Measurements from ENCODE around the gene DSG2. TPM values are rescaled to one million over a fixed set of nuclear protein-coding genes. Genes with fewer than 3 reads are reported as not detected.

The DSG2 gene
- 8.8 and 12.7 TPM in 2 replicates for total RNA-seq (2014; rRNA removed; shearing (Covaris generic); ENCODE audit: low replicate concordance)

- Histone ChIP-seq H3K4me3 (peak within 1 kb of the TSS; percentile 59), H3K36me3 (no peaks in the 10 kb centered on the region), H3K27me3 (no peaks in the 10 kb centered on the region), H3K9me3 (no peaks in the 10 kb centered on the region)
- DNase-seq: peak; percentile 64
Measured at GRCh38 chr18:31497836-31498573, at the start of gene DSG2. Gene DSG2 (plus strand): TSS chr18:31498177. CDS start chr18:31498252, 75 bp downstream.

GRCh38 chr18:31450409-31450808 is 47.6 kb upstream of the DSG2 start:
- H3K27me3 ChIP-seq: no peaks in the 10 kb centered on the region
- H3K36me3 ChIP-seq: no peaks in the 10 kb centered on the region
- no peak for DNase-seq
- no peak overlapping the region for H3K4me3 ChIP-seq
- no peaks in the 10 kb centered on the region for H3K9me3 ChIP-seq

- no peaks in the 10 kb centered on the region for H3K9me3 ChIP-seq
- H3K27me3 ChIP-seq: no peaks in the 10 kb centered on the region
- H3K36me3 ChIP-seq: no peaks in the 10 kb centered on the region
- H3K4me3 ChIP-seq: no peak overlapping the region
- no peak for DNase-seq
Measured at GRCh38 chr18:31451625-31452024, 46.4 kb upstream of the DSG2 start.

- H3K9me3 ChIP-seq: no peaks in the 10 kb centered on the region
- peak; percentile 58 for DNase-seq
Measured at GRCh38 chr18:31454066-31454708, 43.8 kb upstream of the DSG2 start.

GRCh38 chr18:31469629-31470028 is 28.3 kb upstream of the DSG2 start:
- Histone ChIP-seq H3K36me3 (no peaks in the 10 kb centered on the region), H3K27me3 (no peaks in the 10 kb centered on the region), H3K4me3 (no peak overlapping the region), H3K9me3 (no peaks in the 10 kb centered on the region)
- no peak for DNase-seq

More at GRCh38 chr18:31454066-31454708, 43.8 kb upstream of the DSG2 start:
- H3K27me3 ChIP-seq: no peaks in the 10 kb centered on the region
- H3K4me3 ChIP-seq: no peak overlapping the region
- no peaks in the 10 kb centered on the region for H3K36me3 ChIP-seq

GRCh38 chr18:31478688-31479087 is 19.3 kb upstream of the DSG2 start:
- H3K27me3 ChIP-seq: no peaks in the 10 kb centered on the region
- no peaks in the 10 kb centered on the region for H3K9me3 ChIP-seq
- H3K36me3 ChIP-seq: no peaks in the 10 kb centered on the region
- H3K4me3 ChIP-seq: no peak overlapping the region
- no peak for DNase-seq

GRCh38 chr18:31482051-31482450 is 15.9 kb upstream of the DSG2 start:
- Histone ChIP-seq H3K9me3 (no peaks in the 10 kb centered on the region), H3K36me3 (no peaks in the 10 kb centered on the region)
- no peak for DNase-seq

GRCh38 chr18:31483396-31483795 is 14.6 kb upstream of the DSG2 start:
- H3K9me3 ChIP-seq: no peaks in the 10 kb centered on the region
- no peak overlapping the region for H3K4me3 ChIP-seq
- no peaks in the 10 kb centered on the region for H3K36me3 ChIP-seq
- H3K27me3 ChIP-seq: no peaks in the 10 kb centered on the region
- DNase-seq: no peak

More at GRCh38 chr18:31482051-31482450, 15.9 kb upstream of the DSG2 start:
- Histone ChIP-seq H3K4me3 (no peak overlapping the region), H3K27me3 (no peaks in the 10 kb centered on the region)

GRCh38 chr18:31484461-31484860 is 13.5 kb upstream of the DSG2 start:
- Histone ChIP-seq H3K9me3 (no peaks in the 10 kb centered on the region), H3K4me3 (no peak overlapping the region), H3K36me3 (no peaks in the 10 kb centered on the region), H3K27me3 (no peaks in the 10 kb centered on the region)
- no peak for DNase-seq

- DNase-seq: no peak
- Histone ChIP-seq H3K27me3 (no peaks in the 10 kb centered on the region), H3K9me3 (no peaks in the 10 kb centered on the region)
Measured at GRCh38 chr18:31486165-31486564, 11.8 kb upstream of the DSG2 start.

GRCh38 chr18:31487246-31488015 is 10.5 kb upstream of the DSG2 start:
- no peaks in the 10 kb centered on the region for H3K9me3 ChIP-seq
- DNase-seq: peak; percentile 66
- H3K27me3 ChIP-seq: no peaks in the 10 kb centered on the region
- no peaks in the 10 kb centered on the region for H3K36me3 ChIP-seq
- no peak overlapping the region for H3K4me3 ChIP-seq

More at GRCh38 chr18:31486165-31486564, 11.8 kb upstream of the DSG2 start:
- Histone ChIP-seq H3K36me3 (no peaks in the 10 kb centered on the region), H3K4me3 (no peak overlapping the region)

GRCh38 chr18:31489311-31489710 is 8.7 kb upstream of the DSG2 start:
- H3K9me3 ChIP-seq: no peaks in the 10 kb centered on the region
- no peak for DNase-seq
- no peak overlapping the region for H3K4me3 ChIP-seq
- H3K36me3 ChIP-seq: no peaks in the 10 kb centered on the region
- no peaks in the 10 kb centered on the region for H3K27me3 ChIP-seq

GRCh38 chr18:31490387-31490786 is 7.6 kb upstream of the DSG2 start:
- H3K36me3 ChIP-seq: no peaks in the 10 kb centered on the region
- H3K27me3 ChIP-seq: no peaks in the 10 kb centered on the region
- H3K4me3 ChIP-seq: no peak overlapping the region
- DNase-seq: no peak
- no peaks in the 10 kb centered on the region for H3K9me3 ChIP-seq

- H3K36me3 ChIP-seq: no peaks in the 10 kb centered on the region
- H3K4me3 ChIP-seq: no peak overlapping the region
- no peak for DNase-seq
- H3K9me3 ChIP-seq: no peaks in the 10 kb centered on the region
- H3K27me3 ChIP-seq: no peaks in the 10 kb centered on the region
Measured at GRCh38 chr18:31490833-31491232, 7.1 kb upstream of the DSG2 start.

GRCh38 chr18:31491586-31491985 is 6.4 kb upstream of the DSG2 start:
- no peak for DNase-seq
- no peaks in the 10 kb centered on the region for H3K27me3 ChIP-seq
- H3K9me3 ChIP-seq: no peaks in the 10 kb centered on the region
- no peaks in the 10 kb centered on the region for H3K36me3 ChIP-seq
- H3K4me3 ChIP-seq: no peak overlapping the region

GRCh38 chr18:31492671-31493070 is 5.3 kb upstream of the DSG2 start:
- H3K27me3 ChIP-seq: no peaks in the 10 kb centered on the region
- no peak for DNase-seq

GRCh38 chr18:31493171-31493570 is 4.8 kb upstream of the DSG2 start:
- DNase-seq: no peak
- Histone ChIP-seq H3K36me3 (no peaks in the 10 kb centered on the region), H3K4me3 (no peak overlapping the region), H3K9me3 (no peaks in the 10 kb centered on the region), H3K27me3 (no peaks in the 10 kb centered on the region)

More at GRCh38 chr18:31492671-31493070, 5.3 kb upstream of the DSG2 start:
- H3K4me3 ChIP-seq: no peak overlapping the region
- no peaks in the 10 kb centered on the region for H3K9me3 ChIP-seq
- H3K36me3 ChIP-seq: no peaks in the 10 kb centered on the region
